Adipose tissue (tissue), 3 donors: ENCODE data around the gene STX8. TPM values are rescaled to one million over a fixed set of nuclear protein-coding genes. Genes with fewer than 3 reads are reported as not detected.
"Not testable (repeated sequence)": the region's sequence is repeated elsewhere in the genome, so short reads cannot be mapped to it uniquely, and the experiment has no call there.

Experiments
- H3K27ac ChIP-seq: one replicate; pipeline ENCODE4 v1.5.1; 2013; ENCODE audit warnings: low read depth, low read length
- WGBS, 3 donors: extraction: QIAGEN DNeasy Blood & Tissue Kit; methylation state at CpG; one replicate each; pipeline ENCODE4 v1.1.7; 2013; 5-methylcytosine and 5-hydroxymethylcytosine counted together
- polyA plus RNA-seq, 3 donors: library from polyadenylated mRNA; stranded (reverse); fragments of 200-250 nt; gene quantifications; one replicate each; pipeline ENCODE4 v1.2.3, GENCODE V29; 2013
- donor health status: healthy with polysubstance abuse.
- donor health status: Bipolar disorder and iron deficiency.
- donor health status: healthy.

Gene STX8, protein sequence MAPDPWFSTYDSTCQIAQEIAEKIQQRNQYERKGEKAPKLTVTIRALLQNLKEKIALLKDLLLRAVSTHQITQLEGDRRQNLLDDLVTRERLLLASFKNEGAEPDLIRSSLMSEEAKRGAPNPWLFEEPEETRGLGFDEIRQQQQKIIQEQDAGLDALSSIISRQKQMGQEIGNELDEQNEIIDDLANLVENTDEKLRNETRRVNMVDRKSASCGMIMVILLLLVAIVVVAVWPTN
- polyA plus RNA-seq, result 10 to 100 TPM; 36.7 to 78.7 (median 55.6) TPM

DNA sequence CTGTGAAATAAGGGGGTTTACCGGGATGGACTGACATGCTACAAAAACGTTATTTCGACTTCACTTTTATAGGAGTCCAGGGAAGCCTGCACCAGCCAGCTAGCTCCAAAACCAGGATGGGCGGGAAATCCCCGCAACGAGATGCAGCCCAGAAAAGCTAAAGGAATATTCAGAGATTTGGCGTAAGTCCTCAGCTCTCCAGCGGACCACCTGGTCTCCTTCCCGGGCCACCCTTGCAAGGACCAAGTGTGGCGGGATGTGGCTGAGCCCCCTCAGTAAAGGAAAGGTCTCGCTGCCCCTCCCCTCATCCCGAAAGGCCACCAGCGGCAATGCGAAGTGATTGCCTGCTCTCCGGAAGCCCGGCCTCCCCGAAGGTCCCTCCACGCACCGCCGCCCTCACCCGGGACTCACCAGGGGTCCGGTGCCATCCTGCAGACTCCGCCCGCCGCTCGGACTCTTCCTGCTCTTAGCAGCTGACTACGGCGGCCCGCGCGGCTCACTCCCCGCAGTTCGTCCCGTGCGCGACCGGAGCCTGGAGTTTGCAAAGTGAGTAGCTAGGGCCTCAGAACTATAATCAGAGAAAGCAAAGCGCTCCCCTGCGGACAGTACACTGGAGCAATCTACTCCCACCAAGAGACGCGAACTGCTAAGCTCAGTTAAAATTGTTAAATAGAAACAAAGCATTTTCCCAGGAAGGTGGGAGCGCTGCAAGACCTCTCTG, at the start of gene STX8:
TSS of gene STX8 (minus strand) at position 440 of the 721 bp plus-strand sequence. CDS start at position 428, 12 bp downstream.
- 1% methylated on average over 42 of the region's 42 CpGs for WGBS, 3 donors
- H3K27ac ChIP-seq, result no peak within 1 kb of the TSS

DNA sequence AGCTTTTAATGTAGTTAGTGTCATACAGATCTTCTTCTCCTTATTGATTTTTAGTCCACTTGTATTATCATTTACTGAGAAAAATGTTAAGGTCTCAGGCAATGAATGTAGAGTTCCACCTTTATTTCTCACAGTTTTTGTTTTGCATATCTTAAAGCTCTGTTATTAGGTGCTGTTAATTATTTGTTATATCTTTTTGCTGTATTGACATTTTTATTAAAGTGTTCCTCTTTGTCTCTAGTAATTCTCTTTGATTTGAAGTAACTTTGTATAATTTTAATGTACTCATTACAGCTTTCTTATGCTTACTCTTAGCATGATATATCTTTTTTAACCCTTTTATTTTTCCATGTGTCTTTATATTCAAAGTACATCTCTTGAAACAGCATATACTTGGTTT, 47.3 kb upstream of the STX8 start:
- no peak overlapping the region for H3K27ac ChIP-seq

DNA sequence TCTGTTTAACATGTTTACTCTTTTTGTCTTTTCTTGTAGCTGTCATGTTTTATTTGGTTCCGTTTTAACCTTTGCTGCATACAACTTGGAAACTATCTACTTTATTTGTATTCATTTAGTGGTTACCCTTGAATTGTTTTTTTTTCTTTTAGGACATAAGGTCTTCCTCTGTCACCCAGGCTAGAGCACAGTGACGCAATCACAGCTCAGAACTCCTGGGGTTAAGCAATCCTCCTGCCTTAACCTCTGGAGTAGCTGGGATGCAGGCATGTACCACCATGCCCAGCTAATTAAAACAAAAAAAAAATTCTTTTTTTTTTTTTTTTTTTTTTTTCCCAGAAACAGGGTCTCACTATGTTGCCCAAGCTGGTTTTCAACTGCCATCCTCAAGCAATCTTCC, 39.9 kb upstream of the STX8 start:
- H3K27ac ChIP-seq, result no peak overlapping the region
- 40 to 47% (median 42%) methylated on average over 2 of the region's 2 CpGs for WGBS, 3 donors

DNA sequence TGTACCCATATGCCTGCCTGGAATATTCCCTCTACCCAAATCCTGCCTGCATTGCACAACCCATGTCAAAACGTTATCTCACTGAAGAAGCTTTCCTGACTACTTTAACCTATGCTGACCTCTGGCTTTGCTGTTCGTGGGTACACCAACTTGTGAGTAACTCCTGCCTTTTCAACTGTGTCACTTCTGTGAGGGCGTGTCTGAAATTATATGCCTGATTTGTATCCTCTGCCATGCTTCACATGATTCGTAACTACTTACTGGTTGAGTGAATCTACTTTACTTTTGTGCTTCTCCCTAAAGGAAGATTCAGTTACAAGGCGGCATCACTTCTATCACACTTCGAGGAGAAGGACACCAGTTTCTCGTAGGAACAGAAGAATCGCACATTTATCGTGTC, 36.4 kb upstream of the STX8 start:
- no peak overlapping the region for H3K27ac ChIP-seq
- 65 to 75% (median 71%) methylated on average over 9 of the region's 9 CpGs for WGBS, 3 donors

DNA sequence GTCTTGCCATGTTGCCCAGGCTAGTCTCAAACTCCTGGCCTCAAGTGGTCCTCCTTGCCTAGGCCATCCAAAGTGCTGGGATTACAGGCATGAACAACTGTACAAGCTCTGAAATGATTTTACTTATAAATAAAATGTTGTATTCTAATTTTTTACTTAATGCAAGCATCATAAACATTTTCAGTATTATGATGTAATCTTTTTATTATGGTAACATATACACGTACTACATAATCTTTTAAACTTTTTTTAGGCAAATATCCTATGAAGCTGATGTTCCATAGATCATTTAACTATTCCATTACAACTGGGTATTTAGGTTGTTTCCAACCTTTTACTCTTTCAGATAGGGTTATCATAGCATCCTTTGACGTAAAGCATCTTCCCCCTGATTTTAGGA, 35.9 kb upstream of the STX8 start:
- no peak overlapping the region for H3K27ac ChIP-seq
- WGBS, 3 donors, result 70 to 75% (median 74%) methylated on average over 2 of the region's 2 CpGs

DNA sequence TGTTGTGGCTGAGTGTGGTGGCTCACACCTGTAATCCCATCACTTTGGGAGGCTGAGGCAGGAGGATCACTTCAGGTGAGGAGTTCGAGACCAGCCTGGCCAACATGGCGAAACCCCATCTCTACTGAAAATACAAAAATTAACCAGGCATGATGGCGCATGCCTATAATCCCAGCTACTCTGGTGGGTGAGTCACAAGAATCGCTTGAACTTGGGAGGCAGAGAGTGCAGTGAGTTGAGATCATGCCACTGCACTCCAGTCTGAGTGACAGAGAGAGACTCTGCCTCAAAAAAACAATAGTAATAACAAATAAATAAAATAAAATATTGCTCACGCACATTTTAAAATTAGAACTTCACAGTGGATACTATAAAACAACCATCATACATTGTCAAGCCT, 31.4 kb upstream of the STX8 start:
- not testable (repeated sequence) for H3K27ac ChIP-seq
- 72 to 84% (median 76%) methylated on average over 5 of the region's 5 CpGs for WGBS, 3 donors

DNA sequence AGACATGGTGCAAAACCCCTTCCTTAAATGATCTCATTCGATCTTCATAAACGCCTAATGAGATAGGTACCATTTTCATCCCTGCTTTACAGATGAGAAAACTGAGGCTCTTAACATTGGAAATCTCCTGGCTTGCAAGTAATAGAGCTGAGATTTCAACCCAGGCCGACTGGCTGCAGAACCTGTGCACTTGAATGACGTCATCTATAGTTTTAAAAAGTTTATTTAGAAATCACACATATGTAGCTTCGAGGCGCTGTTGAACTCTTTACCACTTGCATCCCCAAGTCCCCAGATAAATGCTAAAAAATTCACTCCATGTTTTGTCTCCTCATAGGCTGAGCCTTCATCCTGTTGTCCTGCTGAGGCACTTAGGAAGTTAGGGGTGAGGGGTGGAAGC, 30.8 kb upstream of the STX8 start:
- H3K27ac ChIP-seq, result no peak overlapping the region
- 87 to 91% (median 90%) methylated on average over 6 of the region's 6 CpGs for WGBS, 3 donors

DNA sequence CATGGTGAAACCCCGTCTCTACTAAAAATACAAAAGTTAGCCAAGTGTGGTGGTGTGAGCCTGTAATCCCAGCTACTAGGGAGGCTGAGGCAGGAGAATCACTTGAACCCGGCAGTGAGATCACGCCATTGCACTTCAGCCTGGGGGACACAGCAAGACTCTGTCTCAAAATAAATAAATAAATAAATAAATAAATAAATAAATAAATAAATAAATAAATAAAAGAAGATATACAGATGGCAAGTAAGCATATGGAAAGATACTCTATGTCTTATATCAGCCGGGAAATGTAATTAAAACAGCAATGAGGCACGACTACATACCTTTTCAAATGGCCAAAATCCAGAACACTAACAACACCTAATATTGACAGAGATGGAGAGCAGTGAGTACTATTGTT, 29.0 kb upstream of the STX8 start:
- not testable (repeated sequence) for H3K27ac ChIP-seq
- 89 to 92% (median 89%) methylated on average over 5 of the region's 5 CpGs for WGBS, 3 donors

DNA sequence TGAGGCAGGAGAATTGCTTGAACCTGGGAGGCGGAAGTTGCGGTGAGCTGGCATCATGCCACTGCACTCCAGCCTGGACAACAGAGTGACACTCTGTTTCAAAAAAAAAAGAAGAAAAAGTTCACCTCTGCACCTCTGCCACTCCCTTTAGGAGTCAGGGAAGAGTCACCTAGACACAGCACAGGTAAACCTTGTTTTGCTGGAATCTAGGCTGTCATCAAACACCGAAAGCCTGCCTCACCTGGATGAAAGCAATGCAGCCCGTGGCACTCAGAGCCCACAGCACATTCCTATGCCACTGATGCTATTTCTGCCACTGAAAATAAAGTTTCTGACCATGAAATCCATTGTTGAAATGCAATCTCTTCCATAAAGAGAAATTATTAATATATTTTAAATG, 23.0 kb upstream of the STX8 start:
- WGBS, 3 donors, result 81 to 94% (median 89%) methylated on average over 4 of the region's 4 CpGs
- no peak overlapping the region for H3K27ac ChIP-seq

DNA sequence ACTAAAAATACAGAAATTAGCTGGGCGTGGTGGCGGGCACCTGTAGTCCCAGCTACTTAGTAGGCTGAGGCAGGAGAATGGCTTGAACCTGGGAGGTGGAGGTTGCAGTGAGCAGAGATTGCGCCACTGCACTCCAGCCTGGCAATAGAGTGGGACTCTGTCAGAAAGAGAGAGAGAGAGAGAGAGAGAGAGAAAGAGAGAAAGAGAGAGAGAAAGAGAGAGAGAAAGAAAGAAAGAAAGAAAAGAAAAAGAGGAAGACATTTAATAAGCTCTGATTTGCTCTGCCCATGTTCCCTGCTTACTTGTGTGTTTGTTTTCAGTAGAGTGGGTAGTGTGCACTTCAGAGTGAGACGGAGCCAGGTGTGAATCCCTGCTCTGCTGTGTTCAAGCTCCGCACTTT, 22.0 kb upstream of the STX8 start:
- 89 to 95% (median 94%) methylated on average over 5 of the region's 5 CpGs for WGBS, 3 donors
- H3K27ac ChIP-seq, result not testable (repeated sequence)

DNA sequence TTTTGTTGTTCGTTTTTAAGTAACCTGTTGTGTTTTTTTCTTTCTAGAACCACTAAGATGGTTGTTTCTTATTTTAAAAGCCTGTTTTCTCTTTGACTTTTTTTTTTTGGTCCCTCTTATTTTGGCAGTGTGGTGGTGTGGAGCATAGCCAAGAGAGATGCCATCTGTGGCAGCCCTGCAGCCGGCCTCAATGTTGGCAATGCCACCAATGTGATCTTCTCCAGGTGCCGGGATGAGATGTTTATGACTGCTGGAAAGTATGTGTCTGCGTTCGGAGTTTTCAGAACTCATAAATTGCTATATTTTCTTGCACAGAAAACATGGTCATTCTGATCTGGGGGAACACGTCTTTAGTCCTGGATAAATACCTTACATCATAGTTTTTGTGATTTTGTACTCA, 18.4 kb upstream of the STX8 start:
- WGBS, 3 donors, result 67 to 79% (median 77%) methylated on average over 6 of the region's 6 CpGs
- no peak overlapping the region for H3K27ac ChIP-seq

DNA sequence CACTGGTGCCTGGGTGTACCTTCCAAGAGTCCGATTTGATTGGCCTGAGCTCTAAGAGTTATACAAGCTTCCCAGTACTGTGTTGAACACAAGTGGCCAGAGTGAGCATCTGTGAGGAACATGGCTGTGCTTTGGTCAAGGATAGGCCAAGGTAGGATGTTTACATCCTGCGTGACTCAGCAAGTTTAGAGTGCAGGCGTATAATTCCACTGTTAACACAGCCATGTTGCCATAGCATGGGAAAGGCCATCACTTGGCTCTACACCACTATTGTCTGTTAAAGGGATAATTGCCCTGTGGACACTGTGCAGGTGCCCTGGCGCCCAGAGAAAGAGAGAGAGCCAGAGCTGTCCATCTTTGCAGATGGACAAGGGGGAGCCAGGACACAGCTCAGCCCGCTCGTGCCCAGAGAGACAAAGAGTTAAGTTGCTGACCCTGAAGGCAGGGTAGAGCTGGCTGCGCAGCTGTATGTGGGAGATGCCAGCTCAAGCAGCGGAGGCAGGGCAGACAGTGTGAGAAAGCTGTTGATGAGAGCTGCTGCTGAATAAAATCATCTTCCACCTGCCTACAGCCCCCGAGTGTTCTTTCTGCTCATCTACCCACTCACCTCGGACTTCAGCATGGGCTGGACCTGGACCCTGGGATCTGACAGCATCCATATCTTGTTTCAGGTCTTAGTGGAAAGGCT, 12.5 kb upstream of the STX8 start:
- no peak overlapping the region for H3K27ac ChIP-seq
- 88 to 90% (median 90%) methylated on average over 10 of the region's 10 CpGs for WGBS, 3 donors

DNA sequence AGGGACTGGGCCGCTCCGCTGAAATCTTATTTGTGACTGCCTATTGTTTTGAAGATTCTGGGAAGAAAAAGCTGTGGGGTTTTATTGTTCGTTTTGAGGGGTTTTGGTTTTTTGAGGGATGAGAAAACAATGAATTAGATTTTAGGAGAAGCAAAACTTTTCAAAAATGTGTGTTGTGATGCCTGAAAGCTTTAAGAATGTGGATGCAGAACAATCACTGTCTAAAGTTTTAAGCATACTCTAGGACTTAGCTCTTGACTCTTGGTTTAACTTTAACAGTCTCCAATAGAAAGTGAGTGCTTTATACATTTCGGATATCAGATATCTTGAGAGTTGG, 1.7 kb upstream of the STX8 start:
- WGBS, 3 donors, result 7 to 11% (median 8%) methylated on average over 4 of the region's 4 CpGs
- no peak overlapping the region for H3K27ac ChIP-seq

DNA sequence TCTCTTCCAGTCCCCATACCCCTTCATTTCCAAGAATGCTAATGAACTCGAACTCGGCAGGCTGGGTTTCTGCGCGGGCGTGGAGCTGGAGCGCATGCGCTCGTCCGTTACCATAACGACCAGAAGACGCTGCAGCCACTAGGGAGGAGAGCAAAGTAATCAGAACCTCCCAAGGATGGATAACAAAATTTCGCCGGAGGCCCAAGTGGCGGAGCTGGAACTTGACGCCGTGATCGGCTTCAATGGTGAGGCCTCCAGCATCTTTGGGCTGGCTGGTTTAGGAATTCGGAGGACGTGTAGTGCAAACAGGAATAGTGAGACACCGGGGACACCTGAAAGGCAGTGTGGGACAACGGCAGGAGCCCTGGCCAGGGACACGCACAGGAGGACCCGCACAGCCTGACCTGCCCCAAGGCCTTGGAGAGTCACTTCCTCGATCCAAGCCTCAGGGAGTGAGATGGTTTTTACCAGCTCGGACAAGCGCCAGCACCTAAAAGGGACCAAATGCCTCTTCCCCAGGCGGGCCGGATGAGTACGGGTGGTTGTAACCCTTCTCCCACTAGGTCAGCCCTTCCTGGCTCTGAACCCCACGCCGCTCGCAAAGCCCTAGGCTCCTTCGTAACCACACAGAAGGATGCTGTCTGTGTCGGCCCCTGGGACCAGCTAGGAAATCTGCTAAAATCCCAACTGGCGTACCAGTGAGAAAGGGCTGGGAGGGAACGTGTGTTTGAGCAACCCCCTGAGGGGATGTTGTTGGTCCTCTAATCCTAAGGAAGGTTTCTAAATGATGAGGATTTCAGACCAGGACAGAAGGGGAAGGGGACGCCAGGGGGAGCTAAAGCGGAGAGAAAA, 1.1 kb upstream of the STX8 start, which contains the start of gene CFAP52:
TSS of gene CFAP52 (plus strand) at position 122 of the 852 bp plus-strand sequence. CDS start at position 176, 54 bp downstream.
- H3K27ac ChIP-seq, result no peak within 1 kb of the TSS
- WGBS, 3 donors, result 4 to 7% (median 5%) methylated on average over 38 of the region's 38 CpGs

DNA sequence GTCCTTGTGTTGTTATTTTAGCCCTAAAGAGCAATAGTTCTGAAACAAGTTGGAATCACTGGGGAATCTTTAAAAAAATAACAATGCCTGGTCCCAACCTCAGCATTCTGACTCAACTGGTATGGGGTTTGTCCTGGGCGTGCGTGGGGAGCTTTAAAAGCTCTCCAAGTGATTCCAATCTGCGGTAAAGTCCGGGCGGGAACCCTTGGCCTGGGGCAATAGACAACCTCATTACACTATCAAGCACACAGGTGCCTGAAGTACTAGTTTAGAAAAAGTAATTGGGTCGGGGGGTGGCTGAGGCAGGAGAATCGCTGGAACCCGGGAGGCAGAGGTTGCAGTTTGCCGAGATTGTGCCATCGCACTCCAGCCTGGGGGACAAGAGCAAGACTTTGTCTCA, 4.4 kb downstream of the STX8 start:
- no peak overlapping the region for H3K27ac ChIP-seq
- 87 to 98% (median 95%) methylated on average over 9 to 10 of the region's 10 CpGs for WGBS, 3 donors

DNA sequence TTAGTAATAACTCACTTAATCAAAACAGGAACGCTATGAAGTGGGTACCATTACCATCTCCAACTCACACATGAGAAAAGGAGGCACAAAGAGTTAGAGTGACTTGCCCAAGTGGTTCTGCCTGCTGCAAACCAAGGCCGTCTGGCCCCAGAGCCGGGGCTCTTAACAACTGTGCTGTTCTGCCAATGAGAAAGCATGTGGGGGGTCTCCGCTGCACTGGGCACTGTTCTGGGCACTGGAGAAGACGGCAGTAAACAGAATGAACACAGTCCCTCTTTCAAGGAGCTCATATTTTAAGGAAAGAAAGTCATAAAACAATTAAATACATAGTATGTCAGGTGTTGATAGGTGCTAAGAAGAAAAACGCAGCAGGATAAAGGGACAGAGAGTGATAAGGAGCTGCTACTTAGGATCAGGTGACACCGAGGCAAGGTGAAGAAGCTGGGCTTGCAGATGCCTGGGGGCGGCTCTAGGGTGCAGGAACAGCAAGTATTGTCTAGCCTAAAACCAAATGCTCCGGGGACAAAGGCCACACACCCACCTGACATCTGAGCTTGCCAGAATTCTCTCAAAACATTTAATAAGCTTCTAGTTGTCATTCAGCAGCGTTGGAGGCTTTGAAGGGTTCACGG, 6.5 kb downstream of the STX8 start:
- WGBS, 3 donors, result 84 to 94% (median 94%) methylated on average over 11 of the region's 11 CpGs
- no peak overlapping the region for H3K27ac ChIP-seq

DNA sequence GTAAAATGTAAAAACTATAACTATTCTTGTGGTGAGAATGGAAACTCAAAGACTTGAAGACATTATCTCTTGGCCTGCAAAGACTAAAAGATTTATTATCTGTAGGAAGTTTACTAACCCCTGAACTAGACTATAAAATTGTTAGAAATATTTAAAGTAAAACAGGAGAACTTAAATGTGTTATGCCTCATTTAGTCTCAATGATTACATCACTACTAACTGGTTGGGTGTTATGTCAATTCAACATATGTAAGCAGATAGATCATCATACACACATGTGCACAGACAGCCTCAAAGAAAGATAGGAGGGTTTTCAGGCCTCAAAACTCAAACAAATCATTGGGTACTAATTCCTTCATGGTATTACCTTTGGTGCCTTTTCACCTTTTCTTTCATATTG, 7.6 kb downstream of the STX8 start:
- no peak overlapping the region for H3K27ac ChIP-seq

DNA sequence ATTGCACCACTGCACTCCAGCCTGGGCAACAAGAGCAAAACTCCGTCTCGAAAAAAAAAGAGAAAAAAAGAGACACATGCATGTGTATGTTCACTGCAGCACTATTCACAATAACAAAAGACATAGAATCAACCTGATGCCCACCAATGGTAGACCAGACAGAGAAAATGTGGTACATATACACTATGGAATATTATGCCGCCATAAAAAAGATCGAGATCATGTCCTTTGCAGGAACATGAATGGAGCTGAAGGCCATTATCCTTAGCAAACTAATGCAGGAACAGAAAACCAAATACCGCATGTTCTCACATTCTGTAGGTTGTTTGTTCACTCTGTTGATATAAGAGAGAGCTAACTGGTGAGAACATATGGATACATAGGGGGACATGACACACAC, 8.9 kb downstream of the STX8 start:
- H3K27ac ChIP-seq, result not testable (repeated sequence)
- 91 to 96% (median 95%) methylated on average over 5 of the region's 5 CpGs for WGBS, 3 donors
